ENCODE results near the gene NR3C2.

DNA sequence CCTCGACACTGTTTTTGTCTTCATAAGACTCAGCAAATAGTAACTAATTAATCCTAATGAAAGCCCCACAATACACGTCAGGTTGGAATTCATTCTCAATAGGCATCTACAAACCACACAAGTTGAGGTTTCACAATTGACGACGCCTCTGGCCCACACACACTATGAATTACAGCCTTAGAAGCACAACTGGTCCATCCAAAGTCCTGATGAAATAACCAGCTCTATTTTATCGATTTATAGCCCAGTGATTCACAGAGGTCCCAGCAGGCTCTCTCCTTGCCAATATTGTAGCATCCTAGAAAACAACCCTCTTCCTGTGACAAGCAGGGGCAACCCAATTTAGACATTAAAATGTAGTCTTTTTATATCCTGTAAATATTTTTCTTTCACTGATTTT is 112.1 kb downstream of the NR3C2 start:
- TF ChIP-seq, protein P1, sequence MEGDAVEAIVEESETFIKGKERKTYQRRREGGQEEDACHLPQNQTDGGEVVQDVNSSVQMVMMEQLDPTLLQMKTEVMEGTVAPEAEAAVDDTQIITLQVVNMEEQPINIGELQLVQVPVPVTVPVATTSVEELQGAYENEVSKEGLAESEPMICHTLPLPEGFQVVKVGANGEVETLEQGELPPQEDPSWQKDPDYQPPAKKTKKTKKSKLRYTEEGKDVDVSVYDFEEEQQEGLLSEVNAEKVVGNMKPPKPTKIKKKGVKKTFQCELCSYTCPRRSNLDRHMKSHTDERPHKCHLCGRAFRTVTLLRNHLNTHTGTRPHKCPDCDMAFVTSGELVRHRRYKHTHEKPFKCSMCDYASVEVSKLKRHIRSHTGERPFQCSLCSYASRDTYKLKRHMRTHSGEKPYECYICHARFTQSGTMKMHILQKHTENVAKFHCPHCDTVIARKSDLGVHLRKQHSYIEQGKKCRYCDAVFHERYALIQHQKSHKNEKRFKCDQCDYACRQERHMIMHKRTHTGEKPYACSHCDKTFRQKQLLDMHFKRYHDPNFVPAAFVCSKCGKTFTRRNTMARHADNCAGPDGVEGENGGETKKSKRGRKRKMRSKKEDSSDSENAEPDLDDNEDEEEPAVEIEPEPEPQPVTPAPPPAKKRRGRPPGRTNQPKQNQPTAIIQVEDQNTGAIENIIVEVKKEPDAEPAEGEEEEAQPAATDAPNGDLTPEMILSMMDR (conservative IDR thresholded peaks at IDR 0.05): no peak
- TF ChIP-seq EZH2 (IDR thresholded peaks at IDR 0.05; ENCODE audit: low read depth): no peak

Measured in PC-9 (cell line).